ENCODE results near the gene FHIP2A.

DNA sequence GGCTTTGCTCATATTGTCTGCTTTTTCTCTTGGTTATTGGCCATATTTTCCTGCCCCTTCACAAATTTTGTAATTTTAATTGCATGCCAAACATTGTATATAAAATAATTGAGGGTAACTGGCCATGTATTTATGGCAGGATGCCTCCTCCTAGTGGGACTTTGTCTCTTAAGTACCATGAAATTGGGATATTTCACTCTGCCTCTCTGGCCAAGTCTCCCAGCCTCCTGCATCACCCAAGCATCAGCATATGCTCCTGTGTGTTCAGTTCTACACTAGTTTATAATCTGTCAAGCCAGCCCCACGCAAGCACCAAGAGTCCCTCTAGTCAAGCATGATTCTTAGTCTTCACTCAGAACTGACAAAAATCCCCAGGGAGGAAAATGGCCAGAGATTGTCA, 44.2 kb upstream of the FHIP2A start:
- no peak for TF ChIP-seq FOXA1 (IDR thresholded peaks at IDR 0.05)
- no peak for TF ChIP-seq HDGF (IDR thresholded peaks at IDR 0.05; ENCODE audit: borderline replicate concordance)
- TF ChIP-seq SP1 (IDR thresholded peaks at IDR 0.05): no peak
- TF ChIP-seq LEF1 (IDR thresholded peaks at IDR 0.05; ENCODE audit: borderline replicate concordance): no peak
- no peak for TF ChIP-seq ARNT (IDR thresholded peaks at IDR 0.05)
- TF ChIP-seq FOXM1 (IDR thresholded peaks at IDR 0.05; ENCODE audit: borderline replicate concordance): no peak
- no peak for TF ChIP-seq BHLHE40 (IDR thresholded peaks at IDR 0.05; ENCODE audit: borderline replicate concordance)
- no peak for TF ChIP-seq SUZ12 (IDR thresholded peaks at IDR 0.05)
- no peak for TF ChIP-seq CTBP1 (IDR thresholded peaks at IDR 0.05; ENCODE audit: borderline replicate concordance)
- TF ChIP-seq, protein P1, sequence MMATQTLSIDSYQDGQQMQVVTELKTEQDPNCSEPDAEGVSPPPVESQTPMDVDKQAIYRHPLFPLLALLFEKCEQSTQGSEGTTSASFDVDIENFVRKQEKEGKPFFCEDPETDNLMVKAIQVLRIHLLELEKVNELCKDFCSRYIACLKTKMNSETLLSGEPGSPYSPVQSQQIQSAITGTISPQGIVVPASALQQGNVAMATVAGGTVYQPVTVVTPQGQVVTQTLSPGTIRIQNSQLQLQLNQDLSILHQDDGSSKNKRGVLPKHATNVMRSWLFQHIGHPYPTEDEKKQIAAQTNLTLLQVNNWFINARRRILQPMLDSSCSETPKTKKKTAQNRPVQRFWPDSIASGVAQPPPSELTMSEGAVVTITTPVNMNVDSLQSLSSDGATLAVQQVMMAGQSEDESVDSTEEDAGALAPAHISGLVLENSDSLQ (IDR thresholded peaks at IDR 0.05): no peak
- TF ChIP-seq ZNF384 (IDR thresholded peaks at IDR 0.05): no peak
- no peak for TF ChIP-seq NFRKB (IDR thresholded peaks at IDR 0.05)
- TF ChIP-seq L3MBTL2 (conservative IDR thresholded peaks at IDR 0.05): no peak
- TF ChIP-seq FOXK2 (IDR thresholded peaks at IDR 0.05): no peak
